GM23338 (cell line): ENCODE measurements around the gene CEBPZOS. TPM values are rescaled to one million over a fixed set of nuclear protein-coding genes. Genes with fewer than 3 reads are reported as not detected.

Experiments
- ATAC-seq: fragments of 200-7000 bp; cut with Tn5 transposase; 3 replicates; pipeline ENCODE4 v1.9.1; 2020
- DNase-seq: peaks from one replicate; pipeline ENCODE4 v3.0.0-alpha.2; 2015; ENCODE audit warnings: low spot score
- H2AFZ ChIP-seq: fragments of 200-600 bp; sonication (generic); 2 replicates; pipeline ENCODE4 v1.8.0; 2016; ENCODE audit warnings: antibody characterized with exemption, mild to moderate bottlenecking, moderate library complexity
- H3F3A ChIP-seq: fragments of 200-600 bp; sonication (generic); replicated peaks from 2 replicates; pipeline ENCODE4 v1.8.0; 2017; ENCODE audit warnings: antibody characterized with exemption, mixed run types, low read depth
- H3K27ac ChIP-seq: fragments of 200-600 bp; sonication (generic); 2 replicates; pipeline ENCODE4 v1.6.1; 2016; ENCODE audit warnings: low read depth
- H3K27me3 ChIP-seq: fragments of 200-600 bp; sonication (generic); 2 replicates; pipeline ENCODE4 v1.8.0; 2016; ENCODE audit warnings: mild to moderate bottlenecking, mixed run types, moderate library complexity; ENCODE audit not compliant: insufficient read depth
- H3K36me3 ChIP-seq: fragments of 200-600 bp; sonication (generic); 2 replicates; pipeline ENCODE4 v1.8.0; 2016; ENCODE audit warnings: mild to moderate bottlenecking; ENCODE audit not compliant: insufficient read depth
- H3K4me1 ChIP-seq: fragments of 200-600 bp; sonication (generic); 2 replicates; pipeline ENCODE4 v1.8.0; 2016; ENCODE audit warnings: mild to moderate bottlenecking, moderate library complexity; ENCODE audit not compliant: insufficient read depth
- H3K4me2 ChIP-seq: fragments of 200-600 bp; sonication (generic); 2 replicates; pipeline ENCODE4 v1.7.1; 2017; ENCODE audit warnings: mixed run types
- H3K4me3 ChIP-seq: fragments of 200-600 bp; sonication (generic); 2 replicates; pipeline ENCODE4 v1.6.1; 2016; ENCODE audit warnings: mixed run types
- H3K79me2 ChIP-seq: fragments of 200-600 bp; sonication (generic); replicated peaks from 2 replicates; pipeline ENCODE4 v1.8.0; 2017; ENCODE audit warnings: mild to moderate bottlenecking; ENCODE audit not compliant: insufficient read depth
- H3K9me2 ChIP-seq: fragments of 200-600 bp; sonication (generic); 2 replicates; pipeline ENCODE4 v1.8.0; 2017; ENCODE audit not compliant: insufficient read depth
- H4K20me1 ChIP-seq: fragments of 200-600 bp; sonication (generic); replicated peaks from 2 replicates; pipeline ENCODE4 v1.8.0; 2017; ENCODE audit warnings: mild to moderate bottlenecking; ENCODE audit not compliant: insufficient read depth
- H3K27ac Mint-ChIP-seq: 2 replicates; pipeline ENCODE4 v1.8.0; 2020; ENCODE audit warnings: inconsistent platforms, mild to moderate bottlenecking, moderate library complexity, mixed read lengths
- H3K27me3 Mint-ChIP-seq: 3 replicates; pipeline ENCODE4 v1.8.0; 2022; ENCODE audit warnings: low read depth, mild to moderate bottlenecking, moderate library complexity, mixed read lengths, inconsistent platforms; ENCODE audit not compliant: insufficient read depth, poor library complexity
- H3K36me3 Mint-ChIP-seq: 3 replicates; pipeline ENCODE4 v1.8.0; 2021; ENCODE audit warnings: low read depth, mild to moderate bottlenecking, inconsistent platforms, moderate library complexity, mixed read lengths
- H3K4me1 Mint-ChIP-seq: 3 replicates; pipeline ENCODE4 v1.8.0; 2020; ENCODE audit warnings: mild to moderate bottlenecking, inconsistent platforms, mixed read lengths
- H3K4me3 Mint-ChIP-seq: 3 replicates; pipeline ENCODE4 v1.8.0; 2021; ENCODE audit warnings: moderate library complexity, mild to moderate bottlenecking, inconsistent platforms, mixed read lengths
- H3K9me3 Mint-ChIP-seq: 3 replicates; pipeline ENCODE4 v1.8.0; 2020; ENCODE audit warnings: moderate library complexity, mild to moderate bottlenecking, inconsistent platforms, mixed read lengths
- CREB1 ChIP-seq: fragments of 250-450 bp; sonication (Bioruptor Pico); IDR thresholded peaks from 2 replicates; pipeline ENCODE4 v1.5.0; 2020; ENCODE audit warnings: low read depth, mild to moderate bottlenecking, moderate library complexity
- EZH2 ChIP-seq: fragments of 200-600 bp; sonication (generic); IDR thresholded peaks from one replicate; pipeline ENCODE4 v1.8.0; 2017; ENCODE audit warnings: antibody characterized with exemption, mild to moderate bottlenecking, low read depth; ENCODE audit not compliant: unreplicated experiment
- JUNB ChIP-seq: IDR thresholded peaks from one replicate; pipeline ENCODE4 v1.6.1; 2016; ENCODE audit warnings: antibody characterized with exemption; ENCODE audit not compliant: unreplicated experiment
- NANOG ChIP-seq: IDR thresholded peaks from 2 replicates; pipeline ENCODE4 v1.6.1; 2016; ENCODE audit warnings: antibody characterized with exemption, borderline replicate concordance
- POLR2AphosphoS5 ChIP-seq: IDR thresholded peaks from 2 replicates; pipeline ENCODE4 v1.6.1; 2016; ENCODE audit warnings: antibody characterized with exemption, low read depth
- STAT1 ChIP-seq: IDR thresholded peaks from one replicate; pipeline ENCODE4 v1.6.1; 2016; ENCODE audit warnings: antibody characterized with exemption; ENCODE audit not compliant: unreplicated experiment
- ZNF114 ChIP-seq: fragments of 250-450 bp; sonication (Bioruptor Pico); IDR thresholded peaks from 2 replicates; pipeline ENCODE4 v1.5.0; 2020; ENCODE audit warnings: mild to moderate bottlenecking, moderate library complexity
- ZNF331 ChIP-seq: fragments of 250-450 bp; sonication (Bioruptor Pico); IDR thresholded peaks from 2 replicates; pipeline ENCODE4 v1.5.0; 2020; ENCODE audit warnings: low read depth, mild to moderate bottlenecking, moderate library complexity
- polyA plus RNA-seq: library from polyadenylated mRNA; unstranded; fragments of >200 nt; fragmentation: Nextera tagmentation; extraction: Ambion mirVana; gene quantifications from 2 replicates; pipeline ENCODE4 v1.2.1, GENCODE V29; 2016
- total RNA-seq: library from RNA; depleted of rRNA; stranded (reverse); fragments of >200 nt; shearing (Covaris generic); gene quantifications from 2 replicates; pipeline ENCODE4 v1.2.3, GENCODE V29; 2014
- TF ChIP-seq, protein P1 (sequence below): fragments of 250-450 bp; sonication (Bioruptor Pico); IDR thresholded peaks from 2 replicates; pipeline ENCODE4 v1.5.0; 2020; ENCODE audit warnings: mild to moderate bottlenecking, moderate library complexity
- TF ChIP-seq, protein P2 (sequence below), 2 experiments: fragments of 200-600 bp in 1 of 2; sonication (generic) in 1 of 2; conservative IDR thresholded peaks; 2 replicates each; pipeline versions ENCODE4 v1.5.1 to v1.6.1; 2016 to 2017; ENCODE audit warnings: antibody characterized with exemption in 2 of 2, low read depth in 2 of 2, mild to moderate bottlenecking in 2 of 2, moderate library complexity in 1 of 2
- TF ChIP-seq, protein P3 (sequence below): IDR thresholded peaks from 2 replicates; pipeline ENCODE4 v1.6.1; 2016; ENCODE audit warnings: antibody characterized with exemption
- TF ChIP-seq, protein P4 (sequence below): IDR thresholded peaks from one replicate; pipeline ENCODE4 v1.6.1; 2018; ENCODE audit warnings: antibody characterized with exemption; ENCODE audit not compliant: unreplicated experiment

Gene CEBPZOS
- total and polyA plus RNA-seq, 2 experiments from 2014 or later = 83.6 to 191 TPM

DNA sequence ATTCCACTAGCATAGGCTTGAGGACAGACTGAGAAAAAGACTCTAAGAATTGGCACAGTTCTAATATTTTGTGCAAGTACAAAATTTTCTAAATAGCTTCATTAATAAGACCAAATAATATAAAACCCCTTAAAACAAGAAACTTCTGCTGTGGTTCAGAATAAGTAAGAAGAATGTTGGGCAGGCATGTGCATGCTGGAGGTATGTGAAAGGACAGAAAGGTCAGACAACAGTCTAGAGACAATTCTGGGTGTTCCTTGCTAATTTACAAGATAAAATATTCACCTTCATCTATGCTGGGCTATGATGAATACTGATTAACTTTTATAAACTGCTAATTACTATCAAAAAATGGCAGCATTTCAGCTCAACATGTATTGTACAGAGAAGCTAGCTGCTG, 14.9 kb downstream of the CEBPZOS start:
- no peak for TF ChIP-seq POLR2AphosphoS5
- TF ChIP-seq STAT1 = no peak
- no peak for TF ChIP-seq ZNF331 (CRISPR knock-in tag)
- no peak for TF ChIP-seq NANOG
- TF ChIP-seq JUNB = no peak
- TF ChIP-seq, protein P1, sequence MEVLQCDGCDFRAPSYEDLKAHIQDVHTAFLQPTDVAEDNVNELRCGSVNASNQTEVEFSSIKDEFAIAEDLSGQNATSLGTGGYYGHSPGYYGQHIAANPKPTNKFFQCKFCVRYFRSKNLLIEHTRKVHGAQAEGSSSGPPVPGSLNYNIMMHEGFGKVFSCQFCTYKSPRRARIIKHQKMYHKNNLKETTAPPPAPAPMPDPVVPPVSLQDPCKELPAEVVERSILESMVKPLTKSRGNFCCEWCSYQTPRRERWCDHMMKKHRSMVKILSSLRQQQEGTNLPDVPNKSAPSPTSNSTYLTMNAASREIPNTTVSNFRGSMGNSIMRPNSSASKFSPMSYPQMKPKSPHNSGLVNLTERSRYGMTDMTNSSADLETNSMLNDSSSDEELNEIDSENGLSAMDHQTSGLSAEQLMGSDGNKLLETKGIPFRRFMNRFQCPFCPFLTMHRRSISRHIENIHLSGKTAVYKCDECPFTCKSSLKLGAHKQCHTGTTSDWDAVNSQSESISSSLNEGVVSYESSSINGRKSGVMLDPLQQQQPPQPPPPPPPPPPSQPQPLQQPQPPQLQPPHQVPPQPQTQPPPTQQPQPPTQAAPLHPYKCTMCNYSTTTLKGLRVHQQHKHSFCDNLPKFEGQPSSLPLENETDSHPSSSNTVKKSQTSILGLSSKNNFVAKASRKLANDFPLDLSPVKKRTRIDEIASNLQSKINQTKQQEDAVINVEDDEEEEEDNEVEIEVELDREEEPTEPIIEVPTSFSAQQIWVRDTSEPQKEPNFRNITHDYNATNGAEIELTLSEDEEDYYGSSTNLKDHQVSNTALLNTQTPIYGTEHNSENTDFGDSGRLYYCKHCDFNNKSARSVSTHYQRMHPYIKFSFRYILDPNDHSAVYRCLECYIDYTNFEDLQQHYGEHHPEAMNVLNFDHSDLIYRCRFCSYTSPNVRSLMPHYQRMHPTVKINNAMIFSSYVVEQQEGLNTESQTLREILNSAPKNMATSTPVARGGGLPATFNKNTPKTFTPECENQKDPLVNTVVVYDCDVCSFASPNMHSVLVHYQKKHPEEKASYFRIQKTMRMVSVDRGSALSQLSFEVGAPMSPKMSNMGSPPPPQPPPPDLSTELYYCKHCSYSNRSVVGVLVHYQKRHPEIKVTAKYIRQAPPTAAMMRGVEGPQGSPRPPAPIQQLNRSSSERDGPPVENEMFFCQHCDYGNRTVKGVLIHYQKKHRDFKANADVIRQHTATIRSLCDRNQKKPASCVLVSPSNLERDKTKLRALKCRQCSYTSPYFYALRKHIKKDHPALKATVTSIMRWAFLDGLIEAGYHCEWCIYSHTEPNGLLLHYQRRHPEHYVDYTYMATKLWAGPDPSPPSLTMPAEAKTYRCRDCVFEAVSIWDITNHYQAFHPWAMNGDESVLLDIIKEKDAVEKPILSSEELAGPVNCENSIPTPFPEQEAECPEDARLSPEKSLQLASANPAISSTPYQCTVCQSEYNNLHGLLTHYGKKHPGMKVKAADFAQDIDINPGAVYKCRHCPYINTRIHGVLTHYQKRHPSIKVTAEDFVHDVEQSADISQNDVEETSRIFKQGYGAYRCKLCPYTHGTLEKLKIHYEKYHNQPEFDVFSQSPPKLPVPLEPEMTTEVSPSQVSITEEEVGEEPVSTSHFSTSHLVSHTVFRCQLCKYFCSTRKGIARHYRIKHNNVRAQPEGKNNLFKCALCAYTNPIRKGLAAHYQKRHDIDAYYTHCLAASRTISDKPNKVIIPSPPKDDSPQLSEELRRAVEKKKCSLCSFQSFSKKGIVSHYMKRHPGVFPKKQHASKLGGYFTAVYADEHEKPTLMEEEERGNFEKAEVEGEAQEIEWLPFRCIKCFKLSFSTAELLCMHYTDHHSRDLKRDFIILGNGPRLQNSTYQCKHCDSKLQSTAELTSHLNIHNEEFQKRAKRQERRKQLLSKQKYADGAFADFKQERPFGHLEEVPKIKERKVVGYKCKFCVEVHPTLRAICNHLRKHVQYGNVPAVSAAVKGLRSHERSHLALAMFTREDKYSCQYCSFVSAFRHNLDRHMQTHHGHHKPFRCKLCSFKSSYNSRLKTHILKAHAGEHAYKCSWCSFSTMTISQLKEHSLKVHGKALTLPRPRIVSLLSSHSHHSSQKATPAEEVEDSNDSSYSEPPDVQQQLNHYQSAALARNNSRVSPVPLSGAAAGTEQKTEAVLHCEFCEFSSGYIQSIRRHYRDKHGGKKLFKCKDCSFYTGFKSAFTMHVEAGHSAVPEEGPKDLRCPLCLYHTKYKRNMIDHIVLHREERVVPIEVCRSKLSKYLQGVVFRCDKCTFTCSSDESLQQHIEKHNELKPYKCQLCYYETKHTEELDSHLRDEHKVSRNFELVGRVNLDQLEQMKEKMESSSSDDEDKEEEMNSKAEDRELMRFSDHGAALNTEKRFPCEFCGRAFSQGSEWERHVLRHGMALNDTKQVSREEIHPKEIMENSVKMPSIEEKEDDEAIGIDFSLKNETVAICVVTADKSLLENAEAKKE (CRISPR knock-in tag) = no peak
- TF ChIP-seq, protein P2, sequence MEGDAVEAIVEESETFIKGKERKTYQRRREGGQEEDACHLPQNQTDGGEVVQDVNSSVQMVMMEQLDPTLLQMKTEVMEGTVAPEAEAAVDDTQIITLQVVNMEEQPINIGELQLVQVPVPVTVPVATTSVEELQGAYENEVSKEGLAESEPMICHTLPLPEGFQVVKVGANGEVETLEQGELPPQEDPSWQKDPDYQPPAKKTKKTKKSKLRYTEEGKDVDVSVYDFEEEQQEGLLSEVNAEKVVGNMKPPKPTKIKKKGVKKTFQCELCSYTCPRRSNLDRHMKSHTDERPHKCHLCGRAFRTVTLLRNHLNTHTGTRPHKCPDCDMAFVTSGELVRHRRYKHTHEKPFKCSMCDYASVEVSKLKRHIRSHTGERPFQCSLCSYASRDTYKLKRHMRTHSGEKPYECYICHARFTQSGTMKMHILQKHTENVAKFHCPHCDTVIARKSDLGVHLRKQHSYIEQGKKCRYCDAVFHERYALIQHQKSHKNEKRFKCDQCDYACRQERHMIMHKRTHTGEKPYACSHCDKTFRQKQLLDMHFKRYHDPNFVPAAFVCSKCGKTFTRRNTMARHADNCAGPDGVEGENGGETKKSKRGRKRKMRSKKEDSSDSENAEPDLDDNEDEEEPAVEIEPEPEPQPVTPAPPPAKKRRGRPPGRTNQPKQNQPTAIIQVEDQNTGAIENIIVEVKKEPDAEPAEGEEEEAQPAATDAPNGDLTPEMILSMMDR (conservative IDR thresholded peaks at IDR 0.05; ENCODE audit: low read depth in 2 of 2) = no peak
- no peak for TF ChIP-seq CREB1 (CRISPR knock-in tag)
- TF ChIP-seq, protein P3, sequence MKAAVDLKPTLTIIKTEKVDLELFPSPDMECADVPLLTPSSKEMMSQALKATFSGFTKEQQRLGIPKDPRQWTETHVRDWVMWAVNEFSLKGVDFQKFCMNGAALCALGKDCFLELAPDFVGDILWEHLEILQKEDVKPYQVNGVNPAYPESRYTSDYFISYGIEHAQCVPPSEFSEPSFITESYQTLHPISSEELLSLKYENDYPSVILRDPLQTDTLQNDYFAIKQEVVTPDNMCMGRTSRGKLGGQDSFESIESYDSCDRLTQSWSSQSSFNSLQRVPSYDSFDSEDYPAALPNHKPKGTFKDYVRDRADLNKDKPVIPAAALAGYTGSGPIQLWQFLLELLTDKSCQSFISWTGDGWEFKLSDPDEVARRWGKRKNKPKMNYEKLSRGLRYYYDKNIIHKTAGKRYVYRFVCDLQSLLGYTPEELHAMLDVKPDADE = no peak
- TF ChIP-seq EZH2 = no peak
- TF ChIP-seq ZNF114 (CRISPR knock-in tag) = no peak
- TF ChIP-seq, protein P4, sequence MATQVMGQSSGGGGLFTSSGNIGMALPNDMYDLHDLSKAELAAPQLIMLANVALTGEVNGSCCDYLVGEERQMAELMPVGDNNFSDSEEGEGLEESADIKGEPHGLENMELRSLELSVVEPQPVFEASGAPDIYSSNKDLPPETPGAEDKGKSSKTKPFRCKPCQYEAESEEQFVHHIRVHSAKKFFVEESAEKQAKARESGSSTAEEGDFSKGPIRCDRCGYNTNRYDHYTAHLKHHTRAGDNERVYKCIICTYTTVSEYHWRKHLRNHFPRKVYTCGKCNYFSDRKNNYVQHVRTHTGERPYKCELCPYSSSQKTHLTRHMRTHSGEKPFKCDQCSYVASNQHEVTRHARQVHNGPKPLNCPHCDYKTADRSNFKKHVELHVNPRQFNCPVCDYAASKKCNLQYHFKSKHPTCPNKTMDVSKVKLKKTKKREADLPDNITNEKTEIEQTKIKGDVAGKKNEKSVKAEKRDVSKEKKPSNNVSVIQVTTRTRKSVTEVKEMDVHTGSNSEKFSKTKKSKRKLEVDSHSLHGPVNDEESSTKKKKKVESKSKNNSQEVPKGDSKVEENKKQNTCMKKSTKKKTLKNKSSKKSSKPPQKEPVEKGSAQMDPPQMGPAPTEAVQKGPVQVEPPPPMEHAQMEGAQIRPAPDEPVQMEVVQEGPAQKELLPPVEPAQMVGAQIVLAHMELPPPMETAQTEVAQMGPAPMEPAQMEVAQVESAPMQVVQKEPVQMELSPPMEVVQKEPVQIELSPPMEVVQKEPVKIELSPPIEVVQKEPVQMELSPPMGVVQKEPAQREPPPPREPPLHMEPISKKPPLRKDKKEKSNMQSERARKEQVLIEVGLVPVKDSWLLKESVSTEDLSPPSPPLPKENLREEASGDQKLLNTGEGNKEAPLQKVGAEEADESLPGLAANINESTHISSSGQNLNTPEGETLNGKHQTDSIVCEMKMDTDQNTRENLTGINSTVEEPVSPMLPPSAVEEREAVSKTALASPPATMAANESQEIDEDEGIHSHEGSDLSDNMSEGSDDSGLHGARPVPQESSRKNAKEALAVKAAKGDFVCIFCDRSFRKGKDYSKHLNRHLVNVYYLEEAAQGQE = no peak
- H2AFZ ChIP-seq = no peak overlapping the region
- H3K27ac ChIP-seq = peak overlapping the region; percentile 18; the same call in 1 of the 2 replicates
- no peaks in the 10 kb centered on the region for H4K20me1 ChIP-seq
- Mint-ChIP-seq H3K4me1 (peaks cover 21% of the 10 kb centered on the region), H3K27ac (no peak overlapping the region), H3K9me3 (peaks cover 47% of the 10 kb centered on the region), H3K36me3 (peaks cover 93% of the 10 kb centered on the region), H3K27me3 (peaks cover 10% of the 10 kb centered on the region), H3K4me3 (no peak overlapping the region)
- peaks cover 89% of the 10 kb centered on the region for H3K36me3 ChIP-seq
- no peaks in the 10 kb centered on the region for H3K4me1 ChIP-seq
- H3K4me2 ChIP-seq = no peak overlapping the region
- H3K79me2 ChIP-seq = peaks cover 58% of the 10 kb centered on the region
- DNase-seq (no peak), ATAC-seq (no peak)
- H3K27me3 ChIP-seq = no peaks in the 10 kb centered on the region
- no peaks in the 10 kb centered on the region for H3F3A ChIP-seq
- H3K4me3 ChIP-seq = no peak overlapping the region
- no peaks in the 10 kb centered on the region for H3K9me2 ChIP-seq
